IMR-90 (cell line): ENCODE results near the gene CTPS2. TPM values are rescaled to one million over a fixed set of nuclear protein-coding genes. Genes with fewer than 3 reads are reported as not detected.
"Not testable (repeated sequence)": the region's sequence is repeated elsewhere in the genome, so short reads cannot be mapped to it uniquely, and the experiment has no call there.

ENCODE experiments used
- ATAC-seq: fragments of 200-7000 bp; cut with Tn5 transposase; 2 replicates; pipeline ENCODE4 v1.9.1; 2020; ENCODE audit warnings: low read depth, mild to moderate bottlenecking, moderate library complexity
- BruUV-seq: library from RNA; stranded (reverse); fragments of 400-500 nt; replicated peaks from 2 replicates; lab custom pipeline; 2021; lab: Mats Ljungman, UMichigan
- CTCF ChIA-PET: fragments of 300-600 bp; formaldehyde crosslinking; extraction: SDS; loops from one replicate; lab custom pipeline; 2021; ENCODE audit warnings: antibody characterized with exemption; lab: Yijun Ruan, JAX
- POLR2A ChIA-PET: fragments of 300-600 bp; sonication (Branson Sonifier 250); formaldehyde crosslinking; loops from one replicate; lab custom pipeline; 2022; ENCODE audit warnings: antibody characterized with exemption; ENCODE audit not compliant: unreplicated experiment; lab: Charles Lee
- DNase-seq: peaks from one replicate; pipeline ENCODE4 v3.0.0; 2013
- H2AFZ ChIP-seq: replicated peaks from 2 replicates; pipeline ENCODE3; 2013; ENCODE audit warnings: low read length, mild to moderate bottlenecking; ENCODE audit not compliant: poor library complexity
- H2AK5ac ChIP-seq: 2 replicates; pipeline ENCODE4 v1.6.1; 2013; ENCODE audit warnings: low read depth, low read length, inconsistent platforms
- H2AK9ac ChIP-seq: replicated peaks from 2 replicates; pipeline ENCODE3; 2013; ENCODE audit warnings: mild to moderate bottlenecking, low read depth, low read length, moderate library complexity; ENCODE audit not compliant: poor library complexity
- H2BK120ac ChIP-seq: 2 replicates; pipeline ENCODE4 v1.6.1; 2013; ENCODE audit warnings: low read depth, low read length, inconsistent platforms
- H2BK15ac ChIP-seq: 3 replicates; pipeline ENCODE4 v1.6.1; 2013; ENCODE audit warnings: low read depth, low read length, inconsistent platforms
- H2BK20ac ChIP-seq: 2 replicates; pipeline ENCODE4 v1.6.1; 2013; ENCODE audit warnings: low read depth, mild to moderate bottlenecking, inconsistent platforms, low read length, moderate library complexity
- H2BK5ac ChIP-seq: 2 replicates; pipeline ENCODE4 v1.6.1; 2013; ENCODE audit warnings: mild to moderate bottlenecking, low read depth, low read length, inconsistent platforms; ENCODE audit not compliant: poor library complexity, severe bottlenecking
- H3K14ac ChIP-seq: replicated peaks from 2 replicates; pipeline ENCODE4 v1.6.1; 2013; ENCODE audit warnings: low read depth, low read length, inconsistent platforms
- H3K18ac ChIP-seq: 2 replicates; pipeline ENCODE4 v1.6.1; 2013; ENCODE audit warnings: low read depth, low read length, control low read depth
- H3K23ac ChIP-seq: 2 replicates; pipeline ENCODE4 v1.6.1; 2013; ENCODE audit warnings: low read depth, low read length, inconsistent platforms
- H3K27ac ChIP-seq: 2 replicates; pipeline ENCODE4 v1.5.1; 2013; ENCODE audit warnings: mild to moderate bottlenecking, control low read depth, low read length; ENCODE audit not compliant: insufficient read depth
- H3K27me3 ChIP-seq: 2 replicates; pipeline ENCODE4 v1.6.1; 2013; ENCODE audit warnings: low read length; ENCODE audit not compliant: control insufficient read depth, insufficient read depth
- H3K36me3 ChIP-seq: 2 replicates; pipeline ENCODE4 v1.6.1; 2013; ENCODE audit warnings: low read length, mixed read lengths; ENCODE audit not compliant: control insufficient read depth, insufficient read depth
- H3K4ac ChIP-seq: 2 replicates; pipeline ENCODE4 v1.6.1; 2013; ENCODE audit warnings: low read depth, low read length, inconsistent platforms
- H3K4me1 ChIP-seq: 2 replicates; pipeline ENCODE4 v1.6.1; 2013; ENCODE audit warnings: low read length, mixed read lengths; ENCODE audit not compliant: control insufficient read depth, insufficient read depth
- H3K4me2 ChIP-seq: 2 replicates; pipeline ENCODE4 v1.6.1; 2013; ENCODE audit warnings: low read depth, mild to moderate bottlenecking, control low read depth, low read length, moderate library complexity
- H3K4me3 ChIP-seq: 2 replicates; pipeline ENCODE4 v1.5.1; 2013; ENCODE audit warnings: low read depth, mild to moderate bottlenecking, control low read depth, low read length, moderate library complexity; ENCODE audit not compliant: insufficient read depth
- H3K56ac ChIP-seq: 2 replicates; pipeline ENCODE4 v1.6.1; 2013; ENCODE audit warnings: low read length, inconsistent platforms; ENCODE audit not compliant: insufficient read depth; ENCODE audit errors: extremely low read depth
- H3K79me1 ChIP-seq, 2 experiments: 2 replicates each; pipeline ENCODE4 v1.6.1; 2013; ENCODE audit warnings: low read length in 2 of 2, inconsistent platforms in 1 of 2, low read depth in 1 of 2
- H3K9ac ChIP-seq: 2 replicates; pipeline ENCODE4 v1.6.1; 2013; ENCODE audit warnings: low read depth, low read length, control low read depth
- H3K9me1 ChIP-seq: 2 replicates; pipeline ENCODE4 v1.6.1; 2013; ENCODE audit warnings: low read length, inconsistent platforms; ENCODE audit not compliant: insufficient read depth
- H3K9me3 ChIP-seq: 2 replicates; pipeline ENCODE4 v1.6.1; 2013; ENCODE audit warnings: low read length; ENCODE audit not compliant: control insufficient read depth, insufficient read depth
- H4K20me1 ChIP-seq: 2 replicates; pipeline ENCODE4 v1.6.1; 2013; ENCODE audit warnings: low read length, inconsistent platforms; ENCODE audit not compliant: insufficient read depth
- H4K5ac ChIP-seq: 2 replicates; pipeline ENCODE4 v1.6.1; 2013; ENCODE audit warnings: mild to moderate bottlenecking, low read depth, low read length, control low read depth
- H4K8ac ChIP-seq, 2 experiments: 2 replicates each; pipeline ENCODE4 v1.6.1; 2013; ENCODE audit warnings: low read depth in 2 of 2, low read length in 2 of 2, control low read depth in 1 of 2, inconsistent platforms in 1 of 2
- H4K91ac ChIP-seq: 2 replicates; pipeline ENCODE4 v1.6.1; 2013; ENCODE audit warnings: low read depth, low read length, inconsistent platforms; ENCODE audit not compliant: insufficient read depth
- WGBS, 2 experiments: methylation state at CpG; one replicate each; pipeline versions ENCODE4 v1.1.5 to v1.1.7; 2013; ENCODE audit warnings: missing lambda C conversion rate in 2 of 2; ENCODE audit not compliant: insufficient read length in 1 of 2; ENCODE audit errors: extremely low coverage in 2 of 2; 5-methylcytosine and 5-hydroxymethylcytosine counted together
- dilution Hi-C: fragments of 300-500 bp; cut with HindIII; formaldehyde crosslinking; loops from one replicate; pipeline ENCODE4 v1.14.3; 2018; ENCODE audit warnings: low sequenced_read_pairs; ENCODE audit not compliant: unreplicated experiment
- in situ Hi-C: fragments of 300-500 bp; cut with MboI; formaldehyde crosslinking; loops from 3 replicates; pipeline ENCODE4 v1.14.3; 2019; ENCODE audit warnings: low sequenced_read_pairs, inconsistent platforms, mixed read lengths
- intact Hi-C: fragments of 100-400 bp; cut with micrococcal nuclease; formaldehyde crosslinking; loops from 2 replicates; pipeline ENCODE4 v1.10.0; 2022
- polyA plus RNA-seq, 3 experiments: library from polyadenylated mRNA; depleted of rRNA; stranded (reverse); fragments of >200 nt; gene quantifications; 2 replicates each; pipeline ENCODE4 v1.2.3, GENCODE V29; 2012; ENCODE audit warnings: low replicate concordance in 1 of 3
- total RNA-seq: library from RNA; depleted of rRNA; stranded (reverse); fragments of >200 nt; gene quantifications from 2 replicates; pipeline ENCODE4 v1.2.3, GENCODE V29; 2012

CTPS2 gene
- total and polyA plus RNA-seq, 2 of the 4 experiments (the other 2 are of a cell fraction), result 6.0 to 13.1 TPM

- CTCF ChIA-PET, result interaction anchor here (0.7 kb wide), 1 partner anchor 15 kb away, joined by 4 read pairs; no protein-coding TSS in a partner anchor
- in situ Hi-C loops, H3K23ac ChIP-seq, H3K4me1 ChIP-seq, H3K27ac ChIP-seq, H3K18ac ChIP-seq, H3K9ac ChIP-seq, H2BK15ac ChIP-seq, H4K5ac ChIP-seq, H4K8ac ChIP-seq, H2AFZ ChIP-seq, H3K79me1 ChIP-seq, ATAC-seq, H3K27me3 ChIP-seq, H3K14ac ChIP-seq, H2AK9ac ChIP-seq, H3K9me3 ChIP-seq, H4K91ac ChIP-seq, H2BK5ac ChIP-seq, H2AK5ac ChIP-seq, H3K4ac ChIP-seq, dilution Hi-C loops, H3K9me1 ChIP-seq, intact Hi-C loops, H3K4me2 ChIP-seq, H4K20me1 ChIP-seq, DNase-seq, BruUV-seq, H2BK120ac ChIP-seq, H3K4me3 ChIP-seq, POLR2A ChIA-PET, H3K56ac ChIP-seq, H2BK20ac ChIP-seq: not testable (repeated sequence)
- 100% methylated on average over 1 of the region's 4 CpGs; no CpG with 5 or more reads in 1 of the 2 experiments for WGBS, 2 experiments
- peaks cover 17% of the 10 kb centered on the region for H3K36me3 ChIP-seq
Measured at GRCh38 chrX:16761500-16761899, 49.0 kb upstream of the CTPS2 start.
